Activated CD4-positive, alpha-beta memory T cell treated with anti-CD3 and anti-CD28 coated beads, Interleukin-2, amount 10 ng/mL, durations not matched to agents 7 days and 5 days (primary cell): ENCODE measurements around the gene UNKL. TPM values are rescaled to one million over a fixed set of nuclear protein-coding genes. Genes with fewer than 3 reads are reported as not detected.
A peak's percentile ranks its signal among the peaks of the same experiment; 100 is the strongest.

Source experiments
- CTCF ChIA-PET: fragments of 350-600 bp; sonication (Branson Sonifier 250); formaldehyde crosslinking; loops from one replicate; lab custom pipeline; 2021; ENCODE audit warnings: antibody characterized with exemption, inconsistent platforms; lab: Charles Lee
- POLR2A ChIA-PET: fragments of 350-600 bp; sonication (Branson Sonifier 250); formaldehyde crosslinking; loops from one replicate; lab custom pipeline; 2021; ENCODE audit warnings: antibody characterized with exemption; lab: Charles Lee
- DNase-seq: peaks from one replicate; pipeline ENCODE4 v3.0.0-alpha.2; 2020
- H3K27ac Mint-ChIP-seq: one replicate; pipeline ENCODE4 v1.8.0; 2021; ENCODE audit warnings: mild to moderate bottlenecking, mixed read lengths
- H3K27me3 Mint-ChIP-seq: one replicate; pipeline ENCODE4 v1.8.0; 2021; ENCODE audit warnings: mixed read lengths
- H3K36me3 Mint-ChIP-seq: one replicate; pipeline ENCODE4 v1.8.0; 2021; ENCODE audit warnings: low read depth, mixed read lengths
- H3K4me1 Mint-ChIP-seq: one replicate; pipeline ENCODE4 v1.8.0; 2021; ENCODE audit warnings: mixed read lengths
- H3K4me3 Mint-ChIP-seq: one replicate; pipeline ENCODE4 v1.8.0; 2021; ENCODE audit warnings: mild to moderate bottlenecking, mixed read lengths
- H3K9me3 Mint-ChIP-seq: one replicate; pipeline ENCODE4 v1.8.0; 2021; ENCODE audit warnings: mixed read lengths
- total RNA-seq, 2 experiments: library from RNA; stranded (reverse); gene quantifications; one replicate each; pipeline ENCODE4 v1.2.3, GENCODE V29; 2021

Gene UNKL
- total RNA-seq, 2 experiments from 2014 or later = 40.0 to 43.7 TPM

- Mint-ChIP-seq H3K27me3 (no peaks in the 10 kb centered on the region), H3K36me3 (peaks cover 8% of the 10 kb centered on the region), H3K27ac (no peak overlapping the region), H3K9me3 (no peaks in the 10 kb centered on the region), H3K4me3 (no peak overlapping the region), H3K4me1 (peaks cover 10% of the 10 kb centered on the region)
- CTCF ChIA-PET = interaction anchor here (0.6 kb wide), 1 partner anchor 11 kb away, joined by 3 read pairs; no protein-coding TSS in a partner anchor
- POLR2A ChIA-PET = no interaction called here
- DNase-seq = no peak
These were observed 30.9 kb downstream of the UNKL start for GRCh38 chr16:1383556-1383955.

GRCh38 chr16:1381612-1382406 lies 32.7 kb downstream of the UNKL start:
- no peaks in the 10 kb centered on the region for H3K9me3 Mint-ChIP-seq
- no peak for DNase-seq
- CTCF ChIA-PET = interaction anchor here (0.6 to 4.4 kb wide), 2 partner anchors 13 to 18 kb away, joined by 3 to 29 read pairs; no protein-coding TSS in a partner anchor

GRCh38 chr16:1380195-1380594 lies 34.3 kb downstream of the UNKL start:
- H3K9me3 Mint-ChIP-seq = no peaks in the 10 kb centered on the region
- H3K4me1 Mint-ChIP-seq = peaks cover 20% of the 10 kb centered on the region
- peak overlapping the region; percentile 71 for H3K4me3 Mint-ChIP-seq
- H3K36me3 Mint-ChIP-seq = peaks cover 10% of the 10 kb centered on the region
- no peaks in the 10 kb centered on the region for H3K27me3 Mint-ChIP-seq
- DNase-seq = no peak
- peak overlapping the region; percentile 47 for H3K27ac Mint-ChIP-seq
- CTCF ChIA-PET = interaction anchor here (4.4 kb wide), 1 partner anchor 17 kb away, joined by 29 read pairs; no protein-coding TSS in a partner anchor
- POLR2A ChIA-PET = interaction anchor here (0.6 to 2.3 kb wide), 8 partner anchors 16 to 71 kb away, joined by 3 to 19 read pairs (median 4); partner anchors contain the start of genes UBE2I and UQCC4

More at GRCh38 chr16:1381612-1382406, 32.7 kb downstream of the UNKL start:
- H3K36me3 Mint-ChIP-seq = peaks cover 8% of the 10 kb centered on the region
- H3K4me3 Mint-ChIP-seq = no peak overlapping the region
- no peaks in the 10 kb centered on the region for H3K27me3 Mint-ChIP-seq
- H3K27ac Mint-ChIP-seq = no peak overlapping the region
- POLR2A ChIA-PET = no interaction called here
- peaks cover 20% of the 10 kb centered on the region for H3K4me1 Mint-ChIP-seq

- H3K4me1 Mint-ChIP-seq = peaks cover 20% of the 10 kb centered on the region
- H3K36me3 Mint-ChIP-seq = peaks cover 8% of the 10 kb centered on the region
- ChIA-PET CTCF (interaction anchor here (2.5 to 4.4 kb wide), 2 partner anchors 10 to 16 kb away, joined by 7 to 29 read pairs; no protein-coding TSS in a partner anchor), POLR2A (interaction anchor here (0.6 to 2.3 kb wide), 13 partner anchors 14 to 393 kb away, joined by 3 to 19 read pairs (median 4); partner anchors contain the start of genes EME2, MAPK8IP3, MRPS34 and UBE2I)
- peak overlapping the region; percentile 47 for H3K27ac Mint-ChIP-seq
- peak overlapping the region; percentile 71 for H3K4me3 Mint-ChIP-seq
- DNase-seq = peak; percentile 74
- no peaks in the 10 kb centered on the region for H3K27me3 Mint-ChIP-seq
- H3K9me3 Mint-ChIP-seq = no peaks in the 10 kb centered on the region
These were observed 35.0 kb downstream of the UNKL start for GRCh38 chr16:1379304-1380076.

- DNase-seq = peak; percentile 69
- CTCF ChIA-PET = interaction anchor here (2.5 to 4.4 kb wide), 2 partner anchors 10 to 15 kb away, joined by 7 to 29 read pairs; no protein-coding TSS in a partner anchor
These were observed 35.6 kb downstream of the UNKL start for GRCh38 chr16:1378804-1379303.

GRCh38 chr16:1378087-1378803 lies 36.3 kb downstream of the UNKL start:
- Mint-ChIP-seq H3K27ac (peak overlapping the region; percentile 77), H3K36me3 (peaks cover 8% of the 10 kb centered on the region), H3K4me1 (peaks cover 20% of the 10 kb centered on the region), H3K4me3 (peak overlapping the region; percentile 75), H3K9me3 (no peaks in the 10 kb centered on the region), H3K27me3 (no peaks in the 10 kb centered on the region)
- CTCF ChIA-PET = interaction anchor here (2.5 to 4.4 kb wide), 2 partner anchors 9 to 15 kb away, joined by 7 to 29 read pairs; no protein-coding TSS in a partner anchor
- POLR2A ChIA-PET = interaction anchor here (1.1 to 2.3 kb wide), 8 partner anchors 13 to 394 kb away, joined by 3 to 19 read pairs (median 4); partner anchors contain the start of genes EME2, MAPK8IP3, MRPS34 and UQCC4
- DNase-seq = no peak

More at GRCh38 chr16:1378804-1379303, 35.6 kb downstream of the UNKL start:
- no peaks in the 10 kb centered on the region for H3K9me3 Mint-ChIP-seq
- POLR2A ChIA-PET = interaction anchor here (1.1 to 2.3 kb wide), 8 partner anchors 13 to 394 kb away, joined by 3 to 19 read pairs (median 4); partner anchors contain the start of genes EME2, MAPK8IP3, MRPS34 and UQCC4
- peak overlapping the region; percentile 75 for H3K4me3 Mint-ChIP-seq
- peaks cover 20% of the 10 kb centered on the region for H3K4me1 Mint-ChIP-seq
- H3K27me3 Mint-ChIP-seq = no peaks in the 10 kb centered on the region
- peak overlapping the region; percentile 77 for H3K27ac Mint-ChIP-seq
- peaks cover 8% of the 10 kb centered on the region for H3K36me3 Mint-ChIP-seq

GRCh38 chr16:1377406-1378010 lies 37.0 kb downstream of the UNKL start:
- ChIA-PET CTCF (interaction anchor here (2.5 to 4.4 kb wide), 2 partner anchors 8 to 14 kb away, joined by 7 to 29 read pairs; no protein-coding TSS in a partner anchor), POLR2A (interaction anchor here (2.1 kb wide), 1 partner anchor 12 kb away, joined by 11 read pairs; no protein-coding TSS in a partner anchor)
- peak overlapping the region; percentile 75 for H3K4me3 Mint-ChIP-seq
- no peak overlapping the region for H3K27ac Mint-ChIP-seq
- DNase-seq = no peak
- H3K4me1 Mint-ChIP-seq = peaks cover 20% of the 10 kb centered on the region
- peaks cover 8% of the 10 kb centered on the region for H3K36me3 Mint-ChIP-seq
- no peaks in the 10 kb centered on the region for H3K9me3 Mint-ChIP-seq
- H3K27me3 Mint-ChIP-seq = no peaks in the 10 kb centered on the region

- no peak for DNase-seq
- ChIA-PET POLR2A (no interaction called here), CTCF (no interaction called here)
- no peak overlapping the region for H3K4me3 Mint-ChIP-seq
- no peaks in the 10 kb centered on the region for H3K27me3 Mint-ChIP-seq
- peaks cover 4% of the 10 kb centered on the region for H3K36me3 Mint-ChIP-seq
- no peaks in the 10 kb centered on the region for H3K9me3 Mint-ChIP-seq
- peaks cover 20% of the 10 kb centered on the region for H3K4me1 Mint-ChIP-seq
- H3K27ac Mint-ChIP-seq = no peak overlapping the region
These were observed 38.6 kb downstream of the UNKL start for GRCh38 chr16:1375741-1376410.

GRCh38 chr16:1375298-1375640 lies 39.2 kb downstream of the UNKL start:
- POLR2A ChIA-PET = no interaction called here
- CTCF ChIA-PET = no interaction called here
- H3K9me3 Mint-ChIP-seq = no peaks in the 10 kb centered on the region
- H3K4me1 Mint-ChIP-seq = peaks cover 20% of the 10 kb centered on the region
- H3K27me3 Mint-ChIP-seq = no peaks in the 10 kb centered on the region
- H3K27ac Mint-ChIP-seq = no peak overlapping the region
- no peak for DNase-seq
- no peak overlapping the region for H3K4me3 Mint-ChIP-seq
- H3K36me3 Mint-ChIP-seq = peaks cover 4% of the 10 kb centered on the region

- H3K27me3 Mint-ChIP-seq = no peaks in the 10 kb centered on the region
- H3K9me3 Mint-ChIP-seq = no peaks in the 10 kb centered on the region
- H3K4me3 Mint-ChIP-seq = no peak overlapping the region
- H3K4me1 Mint-ChIP-seq = peaks cover 15% of the 10 kb centered on the region
- no peak for DNase-seq
- ChIA-PET POLR2A (no interaction called here), CTCF (no interaction called here)
- peaks cover 4% of the 10 kb centered on the region for H3K36me3 Mint-ChIP-seq
- H3K27ac Mint-ChIP-seq = no peak overlapping the region
These were observed 39.8 kb downstream of the UNKL start for GRCh38 chr16:1374418-1375297.
